Neural crest cell (in vitro differentiated cells): ENCODE data around the gene MFSD12. TPM values are rescaled to one million over a fixed set of nuclear protein-coding genes. Genes with fewer than 3 reads are reported as not detected.
"Not testable (repeated sequence)": the region's sequence is repeated elsewhere in the genome, so short reads cannot be mapped to it uniquely, and the experiment has no call there.

Experiments used
- DNase-seq: peaks from one replicate; pipeline ENCODE4 v3.0.0; 2021; ENCODE audit warnings: low read depth, mixed read lengths, low spot score
- H3K27ac Mint-ChIP-seq: one replicate; pipeline ENCODE4 v1.8.0; 2021; ENCODE audit warnings: mild to moderate bottlenecking, mixed read lengths; ENCODE audit not compliant: unreplicated experiment
- H3K27me3 Mint-ChIP-seq: 2 replicates; pipeline ENCODE4 v1.8.0; 2021; ENCODE audit warnings: low read depth, mild to moderate bottlenecking, mixed read lengths
- H3K36me3 Mint-ChIP-seq: 2 replicates; pipeline ENCODE4 v1.8.0; 2021; ENCODE audit warnings: low read depth, mild to moderate bottlenecking, mixed read lengths
- H3K4me1 Mint-ChIP-seq: 2 replicates; pipeline ENCODE4 v1.8.0; 2021; ENCODE audit warnings: mixed read lengths
- H3K4me3 Mint-ChIP-seq: one replicate; pipeline ENCODE4 v1.8.0; 2021; ENCODE audit warnings: mild to moderate bottlenecking, mixed read lengths
- H3K9me3 Mint-ChIP-seq: 2 replicates; pipeline ENCODE4 v1.8.0; 2021; ENCODE audit warnings: mixed read lengths
- CTCF ChIP-seq: fragments of 200-600 bp; sonication (generic); conservative IDR thresholded peaks from 2 replicates; pipeline ENCODE4 v1.5.0; 2021; ENCODE audit warnings: antibody characterized with exemption, mild to moderate bottlenecking
- total RNA-seq: library from RNA; stranded (reverse); gene quantifications from 2 replicates; pipeline ENCODE4 v1.2.1, GENCODE V29; 2021

MFSD12 gene
- total RNA-seq, 1 donor from 2014 or later: 79.1 TPM

- H3K27me3 Mint-ChIP-seq: peaks cover 55% of the 10 kb centered on the region
- H3K27ac Mint-ChIP-seq: no peak overlapping the region
- H3K4me1 Mint-ChIP-seq: no peaks in the 10 kb centered on the region
- H3K9me3 Mint-ChIP-seq: peaks cover 3% of the 10 kb centered on the region
- H3K4me3 Mint-ChIP-seq: no peak overlapping the region
- no peak for TF ChIP-seq CTCF
- DNase-seq: no peak
- no peaks in the 10 kb centered on the region for H3K36me3 Mint-ChIP-seq
Measured at GRCh38 chr19:3589439-3589838, 32.1 kb upstream of the MFSD12 start.

GRCh38 chr19:3586707-3587346 is 29.4 kb upstream of the MFSD12 start:
- H3K27me3 Mint-ChIP-seq: peaks cover 60% of the 10 kb centered on the region
- peaks cover 3% of the 10 kb centered on the region for H3K9me3 Mint-ChIP-seq
- no peaks in the 10 kb centered on the region for H3K36me3 Mint-ChIP-seq
- H3K4me1 Mint-ChIP-seq: no peaks in the 10 kb centered on the region
- no peak for DNase-seq
- no peak overlapping the region for H3K4me3 Mint-ChIP-seq
- TF ChIP-seq CTCF: no peak
- H3K27ac Mint-ChIP-seq: no peak overlapping the region

GRCh38 chr19:3586127-3586626 is 28.8 kb upstream of the MFSD12 start:
- peak; percentile 44 for DNase-seq
- H3K36me3 Mint-ChIP-seq: no peaks in the 10 kb centered on the region
- H3K27ac Mint-ChIP-seq: no peak overlapping the region
- H3K9me3 Mint-ChIP-seq: peaks cover 3% of the 10 kb centered on the region
- no peak overlapping the region for H3K4me3 Mint-ChIP-seq
- H3K4me1 Mint-ChIP-seq: no peaks in the 10 kb centered on the region
- peak; percentile 62 for TF ChIP-seq CTCF
- H3K27me3 Mint-ChIP-seq: peaks cover 60% of the 10 kb centered on the region

- Mint-ChIP-seq H3K27ac (no peak within 1 kb of the TSS), H3K9me3 (peaks cover 3% of the 10 kb centered on the region), H3K4me1 (no peaks in the 10 kb centered on the region), H3K36me3 (no peaks in the 10 kb centered on the region), H3K27me3 (peaks cover 62% of the 10 kb centered on the region), H3K4me3 (no peak within 1 kb of the TSS)
- TF ChIP-seq CTCF: no peak
- no peak for DNase-seq
Measured at GRCh38 chr19:3585301-3586126, 28.1 kb upstream of the MFSD12 start, which contains the start of gene GIPC3. TSS of gene GIPC3 (plus strand) at chr19:3585478. CDS start at chr19:3585598, 120 bp downstream.

- H3K4me3 Mint-ChIP-seq, H3K4me1 Mint-ChIP-seq, H3K36me3 Mint-ChIP-seq, H3K27ac Mint-ChIP-seq, DNase-seq, H3K9me3 Mint-ChIP-seq: not testable (repeated sequence)
- H3K27me3 Mint-ChIP-seq: peaks cover 69% of the 10 kb centered on the region
Measured at GRCh38 chr19:3584036-3584802, 26.8 kb upstream of the MFSD12 start.

- peaks cover 56% of the 10 kb centered on the region for H3K27me3 Mint-ChIP-seq
Measured at GRCh38 chr19:3581792-3582191, 24.4 kb upstream of the MFSD12 start.

More at GRCh38 chr19:3581792-3582191, 24.4 kb upstream of the MFSD12 start:
- H3K9me3 Mint-ChIP-seq, DNase-seq, H3K4me1 Mint-ChIP-seq, H3K36me3 Mint-ChIP-seq, H3K4me3 Mint-ChIP-seq, H3K27ac Mint-ChIP-seq: not testable (repeated sequence)
